ENCODE data around the gene PPM1M. TPM values are rescaled to one million over a fixed set of nuclear protein-coding genes. Genes with fewer than 3 reads are reported as not detected.

PPM1M gene, protein sequence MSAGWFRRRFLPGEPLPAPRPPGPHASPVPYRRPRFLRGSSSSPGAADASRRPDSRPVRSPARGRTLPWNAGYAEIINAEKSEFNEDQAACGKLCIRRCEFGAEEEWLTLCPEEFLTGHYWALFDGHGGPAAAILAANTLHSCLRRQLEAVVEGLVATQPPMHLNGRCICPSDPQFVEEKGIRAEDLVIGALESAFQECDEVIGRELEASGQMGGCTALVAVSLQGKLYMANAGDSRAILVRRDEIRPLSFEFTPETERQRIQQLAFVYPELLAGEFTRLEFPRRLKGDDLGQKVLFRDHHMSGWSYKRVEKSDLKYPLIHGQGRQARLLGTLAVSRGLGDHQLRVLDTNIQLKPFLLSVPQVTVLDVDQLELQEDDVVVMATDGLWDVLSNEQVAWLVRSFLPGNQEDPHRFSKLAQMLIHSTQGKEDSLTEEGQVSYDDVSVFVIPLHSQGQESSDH
- polyA plus RNA-seq (2013), result 3.0 and 3.5 TPM in 2 replicates

DNA sequence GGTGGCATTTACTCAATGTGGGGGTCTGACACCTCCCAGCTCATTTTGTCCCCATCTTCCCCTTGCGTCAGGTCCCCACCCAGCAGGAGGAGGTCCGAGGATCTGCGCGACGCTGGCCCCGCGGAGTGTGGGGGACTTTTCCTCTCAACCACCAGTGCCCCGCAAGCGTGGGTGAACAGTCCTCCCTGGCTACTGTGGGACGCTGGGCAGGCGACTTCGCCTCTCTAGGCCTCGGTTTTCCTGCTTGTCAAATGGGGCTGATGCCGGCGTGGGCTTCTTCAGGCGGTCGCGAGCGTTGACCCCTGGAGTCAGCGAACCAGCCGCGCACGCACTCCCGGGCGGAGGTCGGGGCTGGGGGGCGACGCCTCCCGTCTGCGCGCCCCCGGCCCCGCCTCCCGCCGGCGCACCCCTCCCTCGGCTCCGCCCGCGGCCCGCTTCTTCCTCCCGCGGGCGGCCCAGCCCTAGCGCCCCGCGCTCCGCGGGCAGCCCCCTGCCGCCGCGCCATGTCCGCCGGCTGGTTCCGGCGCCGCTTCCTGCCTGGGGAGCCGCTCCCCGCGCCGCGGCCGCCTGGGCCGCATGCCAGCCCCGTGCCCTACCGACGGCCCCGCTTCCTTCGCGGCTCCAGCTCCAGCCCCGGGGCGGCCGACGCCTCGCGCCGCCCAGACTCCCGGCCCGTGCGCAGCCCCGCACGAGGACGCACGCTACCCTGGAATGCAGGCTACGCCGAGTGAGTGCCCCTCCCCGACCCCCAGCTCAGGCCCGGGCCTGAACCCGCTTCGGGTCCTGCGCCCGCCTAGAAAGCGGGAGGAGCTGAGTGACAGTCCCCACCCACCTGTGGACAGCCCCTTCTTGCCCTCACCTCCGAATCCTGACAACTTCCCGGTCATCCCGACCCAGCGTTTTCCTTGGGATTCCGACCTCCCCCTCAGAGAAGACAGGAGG, at the start of gene PPM1M:
Gene PPM1M, plus strand, starts transcription at position 438 of the 942 bp plus-strand sequence. Its CDS starts 66 bp downstream, at position 504.
- H3K9me3 ChIP-seq (ENCODE audit: insufficient read depth, low read depth, low read length), result peaks cover 6% of the 10 kb centered on the region
- no peak within 1 kb of the TSS for H3K4ac ChIP-seq (ENCODE audit: low read depth, low read length)
- WGBS (ENCODE audit: extremely low coverage, insufficient coverage, insufficient read length), result no CpG with 5 or more reads among the region's 98 CpGs
- H3K79me2 ChIP-seq (ENCODE audit: control insufficient read depth, insufficient read depth, low read length, poor library complexity), result no peaks in the 10 kb centered on the region
- peak within 1 kb of the TSS; percentile 23 for H2BK12ac ChIP-seq (ENCODE audit: low read length)
- H3K14ac ChIP-seq (ENCODE audit: low read length), result peak within 1 kb of the TSS; percentile 45
- no peak within 1 kb of the TSS for H3K27ac ChIP-seq (ENCODE audit: low read depth, low read length)
- H3K18ac ChIP-seq (ENCODE audit: low read length), result peak within 1 kb of the TSS; percentile 63
- H4K12ac ChIP-seq (ENCODE audit: low read depth, low read length), result peak within 1 kb of the TSS; percentile 65
- H3K36me3 ChIP-seq (ENCODE audit: control insufficient read depth in 1 of 2, insufficient read depth in 2 of 2, low read length in 2 of 2), result peaks cover 13 to 16% of the 10 kb centered on the region in 2 experiments
- peak within 1 kb of the TSS; percentile 50 for H3K9ac ChIP-seq (ENCODE audit: low read length)
- H2AK5ac ChIP-seq (ENCODE audit: low read length), result no peak within 1 kb of the TSS
- peaks cover 19 to 22% of the 10 kb centered on the region in 2 experiments for H3K4me1 ChIP-seq (ENCODE audit: control insufficient read depth in 1 of 2, insufficient read depth in 2 of 2, low read length in 2 of 2)
- H3K4me2 ChIP-seq (ENCODE audit: low read length), result peak within 1 kb of the TSS; percentile 82
- H2AFZ ChIP-seq (ENCODE audit: insufficient read depth, low read length, poor library complexity), result peak within 1 kb of the TSS; percentile 63
- peaks cover 6% of the 10 kb centered on the region for H3K79me1 ChIP-seq (ENCODE audit: low read length)
- H2BK120ac ChIP-seq (ENCODE audit: insufficient read depth, low read length, poor library complexity), result peak within 1 kb of the TSS; percentile 34
- no peak within 1 kb of the TSS for H3K23ac ChIP-seq (ENCODE audit: low read length)
- H4K8ac ChIP-seq (ENCODE audit: low read depth, low read length), result peak within 1 kb of the TSS; percentile 30
- DNase-seq, result peak in 1 of 2 donors; percentile 55
- peak within 1 kb of the TSS; percentile 62 for H3K4me3 ChIP-seq (ENCODE audit: low read depth, low read length)
- H3K27me3 ChIP-seq (ENCODE audit: insufficient read depth, low read length), result no peaks in the 10 kb centered on the region
- no peak within 1 kb of the TSS for H2BK5ac ChIP-seq (ENCODE audit: low read depth, low read length, poor library complexity)
- H4K91ac ChIP-seq (ENCODE audit: low read depth, low read length), result peak within 1 kb of the TSS; percentile 51

DNA sequence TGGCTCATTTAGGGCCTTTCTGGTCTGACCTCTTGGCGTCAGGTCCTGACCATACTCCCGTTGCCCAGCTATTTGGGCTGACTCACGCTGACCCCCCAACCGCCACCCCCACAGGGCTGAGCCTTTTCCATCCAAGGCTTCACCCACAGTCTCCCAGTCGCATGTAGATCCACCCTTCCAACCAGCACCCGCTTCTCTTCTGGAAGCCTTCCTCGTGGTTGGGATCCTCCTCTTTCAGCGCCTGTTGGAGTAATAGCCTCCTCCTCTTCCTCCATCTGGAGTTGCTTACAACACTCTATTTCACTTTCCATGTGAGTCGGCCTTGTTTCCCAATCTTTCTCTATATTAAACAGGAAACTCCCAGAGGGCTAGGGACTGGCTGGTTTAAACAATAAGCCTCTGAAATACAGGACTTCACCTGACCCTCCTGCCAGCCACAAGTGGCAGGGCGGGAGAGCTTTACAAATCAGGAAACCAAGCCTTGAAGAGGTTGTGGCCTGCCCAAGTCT, 49.7 kb upstream of the PPM1M start:
- Histone ChIP-seq H3K4me1 (ENCODE audit: control insufficient read depth in 1 of 2, insufficient read depth in 2 of 2, low read length in 2 of 2) (peaks cover 11 to 14% of the 10 kb centered on the region in 2 experiments), H3K79me2 (ENCODE audit: control insufficient read depth, insufficient read depth, low read length, poor library complexity) (peaks cover 7% of the 10 kb centered on the region), H2BK5ac (ENCODE audit: low read depth, low read length, poor library complexity) (no peak overlapping the region), H3K9ac (ENCODE audit: low read length) (no peak overlapping the region), H3K79me1 (ENCODE audit: low read length) (peaks cover 11% of the 10 kb centered on the region), H2AFZ (ENCODE audit: insufficient read depth, low read length, poor library complexity) (no peak overlapping the region), H4K12ac (ENCODE audit: low read depth, low read length) (no peak overlapping the region), H3K27ac (ENCODE audit: low read depth, low read length) (no peak overlapping the region), H3K23ac (ENCODE audit: low read length) (no peak overlapping the region), H3K27me3 (ENCODE audit: insufficient read depth, low read length) (no peaks in the 10 kb centered on the region), H3K18ac (ENCODE audit: low read length) (no peak overlapping the region), H4K91ac (ENCODE audit: low read depth, low read length) (no peak overlapping the region), H3K4ac (ENCODE audit: low read depth, low read length) (no peak overlapping the region), H2BK120ac (ENCODE audit: insufficient read depth, low read length, poor library complexity) (no peak overlapping the region), H3K9me3 (ENCODE audit: insufficient read depth, low read depth, low read length) (no peaks in the 10 kb centered on the region), H4K8ac (ENCODE audit: low read depth, low read length) (no peak overlapping the region), H3K4me3 (ENCODE audit: low read depth, low read length) (no peak overlapping the region), H2BK12ac (ENCODE audit: low read length) (no peak overlapping the region), H3K14ac (ENCODE audit: low read length) (no peak overlapping the region), H3K4me2 (ENCODE audit: low read length) (no peak overlapping the region), H3K36me3 (ENCODE audit: control insufficient read depth in 1 of 2, insufficient read depth in 2 of 2, low read length in 2 of 2) (peaks cover 4 to 6% of the 10 kb centered on the region in 2 experiments), H2AK5ac (ENCODE audit: low read length) (no peak overlapping the region)
- WGBS (ENCODE audit: extremely low coverage, insufficient coverage, insufficient read length), result no CpG with 5 or more reads among the region's 10 CpGs
- DNase-seq, result peak in 1 of 2 donors; percentile 45

DNA sequence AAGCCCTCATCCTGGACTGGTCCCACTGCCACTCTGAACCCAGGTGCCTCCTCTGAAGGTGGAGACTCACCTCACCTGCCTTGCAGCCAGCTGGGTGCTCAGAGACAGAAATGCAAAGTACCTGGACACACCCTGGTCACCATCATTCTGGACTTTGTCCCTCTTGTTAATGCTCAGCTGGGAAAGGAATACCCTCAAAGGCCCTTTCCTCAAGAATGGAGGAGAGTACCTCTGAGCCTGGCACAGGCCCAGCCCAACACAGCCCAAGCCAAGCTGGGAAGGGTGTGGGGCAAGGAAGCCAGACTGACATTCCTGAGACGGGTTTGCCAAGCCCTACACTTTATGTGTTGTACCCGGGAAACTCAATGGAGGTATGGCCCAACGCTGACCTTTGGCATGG, 48.6 kb upstream of the PPM1M start:
- H3K79me1 ChIP-seq (ENCODE audit: low read length), result peaks cover 11% of the 10 kb centered on the region
- no peak for DNase-seq
- no peak overlapping the region for H2AFZ ChIP-seq (ENCODE audit: insufficient read depth, low read length, poor library complexity)
- no peak overlapping the region for H3K4ac ChIP-seq (ENCODE audit: low read depth, low read length)
- peak overlapping the region; percentile 44 for H2BK12ac ChIP-seq (ENCODE audit: low read length)
- H3K18ac ChIP-seq (ENCODE audit: low read length), result no peak overlapping the region
- no peaks in the 10 kb centered on the region for H3K27me3 ChIP-seq (ENCODE audit: insufficient read depth, low read length)
- H3K27ac ChIP-seq (ENCODE audit: low read depth, low read length), result no peak overlapping the region
- H4K12ac ChIP-seq (ENCODE audit: low read depth, low read length), result no peak overlapping the region
- peaks cover 7% of the 10 kb centered on the region for H3K79me2 ChIP-seq (ENCODE audit: control insufficient read depth, insufficient read depth, low read length, poor library complexity)
- H2BK5ac ChIP-seq (ENCODE audit: low read depth, low read length, poor library complexity), result no peak overlapping the region
- no peak overlapping the region for H3K4me3 ChIP-seq (ENCODE audit: low read depth, low read length)
- peaks cover 4 to 9% of the 10 kb centered on the region in 2 experiments for H3K36me3 ChIP-seq (ENCODE audit: control insufficient read depth in 1 of 2, insufficient read depth in 2 of 2, low read length in 2 of 2)
- peak overlapping the region; percentile 87 for H4K91ac ChIP-seq (ENCODE audit: low read depth, low read length)
- no peak overlapping the region for H3K4me2 ChIP-seq (ENCODE audit: low read length)
- H2AK5ac ChIP-seq (ENCODE audit: low read length), result no peak overlapping the region
- WGBS (ENCODE audit: extremely low coverage, insufficient coverage, insufficient read length), result no CpG with 5 or more reads among the region's 3 CpGs
- H2BK120ac ChIP-seq (ENCODE audit: insufficient read depth, low read length, poor library complexity), result no peak overlapping the region
- H3K23ac ChIP-seq (ENCODE audit: low read length), result no peak overlapping the region
- H3K9me3 ChIP-seq (ENCODE audit: insufficient read depth, low read depth, low read length), result no peaks in the 10 kb centered on the region
- H3K14ac ChIP-seq (ENCODE audit: low read length), result no peak overlapping the region
- H3K4me1 ChIP-seq (ENCODE audit: control insufficient read depth in 1 of 2, insufficient read depth in 2 of 2, low read length in 2 of 2), result peaks cover 11 to 14% of the 10 kb centered on the region in 2 experiments
- H3K9ac ChIP-seq (ENCODE audit: low read length), result no peak overlapping the region
- H4K8ac ChIP-seq (ENCODE audit: low read depth, low read length), result peak overlapping the region; percentile 92

DNA sequence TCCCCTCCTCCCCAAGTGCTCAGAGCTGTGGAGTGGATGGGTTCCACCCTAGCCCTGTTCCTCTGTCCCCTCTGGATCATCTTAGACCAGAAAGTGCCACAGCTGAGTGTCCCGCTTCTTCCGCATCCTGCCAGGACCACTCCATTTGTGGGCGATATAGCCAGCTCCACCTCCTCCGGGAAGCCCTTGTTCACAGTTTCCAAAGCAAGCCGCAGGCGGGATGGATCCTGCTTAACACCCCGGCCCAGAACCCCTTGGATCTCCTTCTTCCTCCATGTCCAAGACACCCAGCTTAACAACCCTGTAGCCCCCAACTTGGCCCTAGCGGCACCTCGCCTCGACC, 48.1 kb upstream of the PPM1M start:
- H3K36me3 ChIP-seq (ENCODE audit: control insufficient read depth in 1 of 2, insufficient read depth in 2 of 2, low read length in 2 of 2), result peaks cover 7 to 11% of the 10 kb centered on the region in 2 experiments
- peak overlapping the region; percentile 55 for H3K18ac ChIP-seq (ENCODE audit: low read length)
- no peak overlapping the region for H2AK5ac ChIP-seq (ENCODE audit: low read length)
- H4K12ac ChIP-seq (ENCODE audit: low read depth, low read length), result peak overlapping the region; percentile 72
- no peak overlapping the region for H3K4me3 ChIP-seq (ENCODE audit: low read depth, low read length)
- peaks cover 11% of the 10 kb centered on the region for H3K79me1 ChIP-seq (ENCODE audit: low read length)
- peaks cover 7% of the 10 kb centered on the region for H3K79me2 ChIP-seq (ENCODE audit: control insufficient read depth, insufficient read depth, low read length, poor library complexity)
- H3K27me3 ChIP-seq (ENCODE audit: insufficient read depth, low read length), result no peaks in the 10 kb centered on the region
- peak overlapping the region; percentile 14 for H3K4ac ChIP-seq (ENCODE audit: low read depth, low read length)
- H2BK12ac ChIP-seq (ENCODE audit: low read length), result peak overlapping the region; percentile 1
- no peak for DNase-seq
- peak overlapping the region; percentile 92 for H4K8ac ChIP-seq (ENCODE audit: low read depth, low read length)
- H3K4me1 ChIP-seq (ENCODE audit: control insufficient read depth in 1 of 2, insufficient read depth in 2 of 2, low read length in 2 of 2), result peaks cover 11 to 14% of the 10 kb centered on the region in 2 experiments
- H3K4me2 ChIP-seq (ENCODE audit: low read length), result peak overlapping the region; percentile 60
- H3K9ac ChIP-seq (ENCODE audit: low read length), result peak overlapping the region; percentile 11
- peak overlapping the region; percentile 87 for H4K91ac ChIP-seq (ENCODE audit: low read depth, low read length)
- peak overlapping the region; percentile 20 for H2BK120ac ChIP-seq (ENCODE audit: insufficient read depth, low read length, poor library complexity)
- WGBS (ENCODE audit: extremely low coverage, insufficient coverage, insufficient read length), result no CpG with 5 or more reads among the region's 10 CpGs
- H3K23ac ChIP-seq (ENCODE audit: low read length), result no peak overlapping the region
- H3K27ac ChIP-seq (ENCODE audit: low read depth, low read length), result no peak overlapping the region
- H2BK5ac ChIP-seq (ENCODE audit: low read depth, low read length, poor library complexity), result peak overlapping the region; percentile 10
- peak overlapping the region; percentile 61 for H2AFZ ChIP-seq (ENCODE audit: insufficient read depth, low read length, poor library complexity)
- H3K9me3 ChIP-seq (ENCODE audit: insufficient read depth, low read depth, low read length), result peaks cover 2% of the 10 kb centered on the region
- peak overlapping the region; percentile 60 for H3K14ac ChIP-seq (ENCODE audit: low read length)
